Bone marrow (tissue), 2 donors: ENCODE results near the gene HINFP.
A peak's percentile ranks its signal among the peaks of the same experiment; 100 is the strongest.
"Not testable (repeated sequence)": the region's sequence is repeated elsewhere in the genome, so short reads cannot be mapped to it uniquely, and the experiment has no call there.

ENCODE experiments used
- DNase-seq, 2 donors: peaks; one replicate each; lab custom pipeline; 2025; lab: John Stamatoyannopoulos, UW

Gene HINFP

DNA sequence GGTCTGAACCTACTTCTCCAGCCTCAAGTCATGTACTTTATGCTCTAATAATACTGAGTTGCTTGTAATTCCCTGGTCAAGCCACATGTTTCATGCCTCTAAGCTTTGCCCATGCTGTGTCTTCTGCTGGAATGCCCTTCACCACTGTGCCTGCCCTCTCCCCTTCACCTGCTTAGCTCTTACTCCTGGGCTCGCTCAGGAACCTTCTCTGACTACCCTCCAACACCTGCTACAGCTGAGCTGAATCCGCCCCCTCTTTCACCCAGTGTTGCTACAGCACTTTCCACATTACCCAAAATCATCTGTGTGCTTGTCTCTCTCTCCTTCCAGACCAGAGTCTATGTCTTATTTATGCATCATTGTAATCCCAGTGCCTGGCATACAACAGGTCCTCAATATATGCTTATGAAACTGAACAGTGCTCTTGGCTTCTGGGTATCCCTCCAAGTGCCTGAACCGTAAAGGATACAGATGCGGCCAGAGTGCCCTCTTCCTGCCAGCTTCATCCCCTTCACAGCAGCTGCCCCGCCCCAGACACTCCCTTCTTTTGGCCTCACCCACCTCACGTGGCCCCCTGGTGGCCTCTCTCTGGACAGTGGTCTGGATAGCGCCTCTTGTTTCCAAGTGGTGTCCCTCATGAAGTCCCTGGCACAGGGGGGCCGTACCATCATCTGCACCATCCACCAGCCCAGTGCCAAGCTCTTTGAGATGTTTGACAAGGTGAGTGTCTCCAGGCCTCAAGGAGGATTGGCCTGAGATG lies 34.5 kb downstream of the HINFP start:
- no peak for DNase-seq

DNA sequence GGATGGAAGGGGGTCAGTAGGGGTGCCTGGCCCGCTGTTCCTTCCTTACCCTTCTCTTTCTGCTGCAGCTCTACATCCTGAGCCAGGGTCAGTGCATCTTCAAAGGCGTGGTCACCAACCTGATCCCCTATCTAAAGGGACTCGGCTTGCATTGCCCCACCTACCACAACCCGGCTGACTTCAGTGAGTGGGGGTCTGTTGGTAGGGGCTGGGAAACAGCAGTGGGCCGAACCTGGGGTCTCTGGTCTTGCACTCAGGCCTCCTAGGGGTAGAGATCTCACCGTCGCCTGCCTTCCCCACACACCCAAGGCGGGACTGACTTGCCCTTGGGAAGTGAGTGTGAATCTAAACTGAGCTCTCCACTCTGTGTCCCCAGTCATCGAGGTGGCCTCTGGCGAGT lies 35.1 kb downstream of the HINFP start:
- no peak for DNase-seq

DNA sequence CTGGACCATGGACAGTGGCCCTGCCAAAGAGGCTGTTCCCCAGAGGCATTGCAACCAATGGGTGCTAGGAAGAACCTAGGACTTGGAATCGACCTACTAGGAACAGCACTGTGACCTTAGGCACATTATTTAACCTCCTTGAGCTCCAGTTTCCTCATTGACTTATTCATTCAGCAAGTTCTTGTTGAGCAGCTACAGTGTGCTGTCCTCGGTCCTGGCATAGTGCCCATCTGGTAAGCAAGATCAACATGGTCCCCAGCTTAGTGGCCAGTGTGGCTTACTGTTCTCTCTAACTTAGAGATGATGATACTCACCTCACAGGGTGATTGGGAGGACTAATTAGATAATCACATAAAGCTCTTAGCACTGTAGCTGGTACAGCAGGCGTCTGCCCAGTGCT lies 35.7 kb downstream of the HINFP start:
- no peak for DNase-seq

DNA sequence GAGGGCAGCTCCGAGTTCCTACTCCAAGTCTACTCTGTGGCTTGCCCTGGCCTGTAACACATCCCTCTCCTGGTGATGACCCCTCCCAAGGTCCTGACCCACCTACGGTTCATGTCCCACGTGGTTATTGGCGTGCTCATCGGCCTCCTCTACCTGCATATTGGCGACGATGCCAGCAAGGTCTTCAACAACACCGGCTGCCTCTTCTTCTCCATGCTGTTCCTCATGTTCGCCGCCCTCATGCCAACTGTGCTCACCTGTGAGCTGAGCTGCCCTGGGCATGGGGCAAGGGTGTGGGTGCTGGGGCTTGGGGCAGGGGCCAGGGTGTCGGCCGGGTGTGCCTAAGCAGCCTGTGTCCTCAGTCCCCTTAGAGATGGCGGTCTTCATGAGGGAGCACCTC lies 37.1 kb downstream of the HINFP start:
- no peak for DNase-seq

DNA sequence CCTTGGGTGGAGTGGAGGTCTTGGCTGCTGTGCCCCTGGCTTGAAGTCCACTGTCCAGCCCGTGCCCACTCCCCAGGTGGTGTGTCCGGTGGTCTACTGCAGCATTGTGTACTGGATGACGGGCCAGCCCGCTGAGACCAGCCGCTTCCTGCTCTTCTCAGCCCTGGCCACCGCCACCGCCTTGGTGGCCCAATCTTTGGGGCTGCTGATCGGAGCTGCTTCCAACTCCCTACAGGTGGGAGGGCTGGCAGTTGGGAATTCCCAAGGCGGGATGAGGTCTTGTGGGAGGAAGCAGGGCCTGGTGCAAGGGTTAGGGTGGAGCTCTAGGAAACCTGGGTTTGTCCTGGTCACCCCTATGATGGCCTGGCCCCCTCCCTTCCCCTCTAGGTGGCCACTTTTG lies 38.8 kb downstream of the HINFP start:
- DNase-seq, result no peak

DNA sequence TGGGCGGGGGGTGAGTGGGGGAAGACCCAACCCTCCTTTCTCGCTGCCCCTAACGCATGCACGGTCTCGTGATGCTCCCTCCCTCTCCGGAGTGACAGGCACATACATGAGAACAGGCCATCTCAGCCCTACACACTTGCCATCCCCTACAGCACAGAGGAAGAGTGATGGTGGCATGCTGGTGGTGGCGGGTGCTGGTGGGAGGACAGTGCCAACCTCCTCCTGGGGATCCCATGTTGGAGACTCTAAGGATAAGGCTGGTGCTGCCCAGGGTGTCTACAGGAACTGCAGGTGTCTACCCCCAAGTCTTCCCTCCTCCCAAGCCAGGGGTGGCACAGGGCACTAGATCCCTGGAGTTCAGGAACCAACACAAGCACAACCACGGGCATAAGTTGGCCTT lies 40.5 kb downstream of the HINFP start:
- DNase-seq, result no peak

DNA sequence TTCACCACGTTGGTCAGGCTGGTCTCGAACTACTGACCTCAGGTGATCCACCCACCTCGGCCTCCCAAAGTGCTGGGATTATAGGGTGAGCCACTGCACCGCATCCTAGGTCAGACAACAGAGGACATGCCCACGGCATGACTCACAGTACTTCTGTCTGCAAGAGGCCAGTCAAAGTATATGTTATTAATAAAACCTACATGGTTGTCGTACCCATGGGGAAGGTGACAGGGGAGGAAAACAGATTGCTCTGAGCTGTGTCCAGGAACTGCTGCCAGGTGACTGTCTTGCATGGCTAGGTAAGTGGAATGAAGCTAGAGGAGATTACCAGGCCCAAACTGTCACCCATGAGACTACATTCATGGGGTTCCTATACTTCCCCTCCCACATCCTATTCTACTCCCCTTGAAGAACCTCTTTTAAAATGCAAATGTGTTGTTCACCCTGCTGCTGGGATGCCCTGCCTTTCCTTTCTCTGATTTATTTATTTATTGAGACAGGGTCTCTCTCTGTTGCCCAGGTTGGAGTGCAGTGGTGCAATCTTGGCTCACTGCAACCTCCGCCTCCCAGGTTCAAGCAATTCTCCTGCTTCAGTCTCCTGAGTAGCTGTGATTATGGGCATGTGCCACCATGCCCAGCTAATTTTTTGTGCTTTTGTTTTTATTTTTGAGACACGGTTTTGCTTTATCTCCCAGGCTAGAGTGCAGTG lies 45.1 kb downstream of the HINFP start:
- no peak for DNase-seq

DNA sequence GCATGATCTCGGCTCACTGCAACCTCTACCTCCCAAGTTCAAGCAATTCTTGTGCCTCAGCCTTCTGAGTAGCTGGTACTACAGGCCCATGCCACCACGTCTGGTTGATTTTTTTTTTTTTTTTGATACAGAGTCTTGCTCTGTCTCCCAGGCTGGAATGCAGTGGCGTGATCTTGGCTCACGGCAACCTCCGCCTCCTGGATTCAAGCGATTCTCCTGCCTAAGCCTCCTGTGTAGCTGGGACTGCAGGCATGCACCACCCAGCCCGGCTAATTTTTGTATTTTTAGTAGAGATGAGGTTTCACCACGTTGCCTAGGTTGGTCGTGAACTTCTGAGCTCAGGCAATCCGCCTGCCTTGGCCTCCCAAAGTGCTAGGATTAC lies 45.7 kb downstream of the HINFP start:
- DNase-seq, result not testable (repeated sequence)

DNA sequence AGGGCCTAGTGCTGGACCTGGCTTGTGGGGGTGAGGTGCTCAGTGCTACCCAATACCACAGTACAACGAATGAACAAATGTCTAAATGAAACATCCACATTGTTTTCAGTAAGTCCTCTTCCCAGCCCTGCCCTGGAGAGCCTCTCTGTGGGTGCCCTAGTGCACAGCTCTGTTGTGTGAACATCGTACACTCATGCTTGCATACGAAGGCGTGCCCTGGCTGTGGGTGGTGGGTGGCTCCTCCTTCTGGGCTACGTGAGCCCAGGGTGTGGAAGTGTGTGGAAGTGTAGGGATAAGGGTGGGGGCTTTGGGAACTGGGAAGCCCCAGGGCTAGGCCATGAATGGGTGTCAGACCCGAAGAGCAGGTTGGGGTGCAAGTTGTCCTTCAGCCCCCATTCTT lies 46.6 kb downstream of the HINFP start:
- no peak for DNase-seq

DNA sequence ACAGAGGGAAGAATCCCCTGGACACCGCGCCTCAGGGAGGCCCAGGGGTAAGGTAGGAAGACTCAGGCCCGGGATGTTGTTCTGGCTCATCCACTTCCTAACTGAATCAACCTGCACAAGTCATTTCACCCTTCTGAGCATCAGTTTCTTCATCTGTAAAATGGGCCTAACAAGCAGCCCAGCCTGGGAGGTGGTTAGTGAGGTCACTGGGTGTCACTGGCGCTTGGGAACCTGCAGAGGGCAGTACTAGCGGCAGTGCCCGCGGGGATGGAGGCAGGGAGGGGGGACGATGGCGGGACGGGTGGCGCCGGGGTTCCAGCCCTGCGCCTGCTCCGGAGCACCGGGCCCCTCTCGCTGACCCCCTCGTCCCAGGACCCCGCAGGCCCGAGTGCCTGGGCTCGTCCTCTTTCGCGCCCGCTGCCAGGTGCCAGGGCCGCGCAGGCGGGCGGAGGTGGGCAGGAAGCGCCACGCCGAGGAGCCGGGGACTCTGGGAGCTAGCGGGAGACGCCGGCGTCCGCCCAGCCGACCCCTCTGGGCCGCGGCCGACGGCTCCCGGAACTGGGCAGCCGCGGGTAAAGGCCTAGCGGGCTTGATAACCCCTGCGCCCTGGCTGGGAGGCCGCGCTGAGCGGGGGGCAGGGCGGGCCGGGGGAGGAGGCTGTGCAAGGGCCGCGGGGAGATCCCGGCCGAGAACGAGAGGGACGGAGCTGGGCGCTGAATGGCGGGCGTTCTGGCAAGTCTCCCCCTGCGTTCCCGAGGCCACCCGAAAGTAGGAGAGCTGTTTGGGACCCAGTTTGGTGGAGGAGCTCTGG lies 47.3 kb downstream of the HINFP start, which contains the start of gene NLRX1:
Gene NLRX1, plus strand, starts transcription at position 255 of the 811 bp plus-strand sequence. CDS start 2,679 bp downstream, outside the sequence.
- peak; percentile 67 to 88 for DNase-seq

DNA sequence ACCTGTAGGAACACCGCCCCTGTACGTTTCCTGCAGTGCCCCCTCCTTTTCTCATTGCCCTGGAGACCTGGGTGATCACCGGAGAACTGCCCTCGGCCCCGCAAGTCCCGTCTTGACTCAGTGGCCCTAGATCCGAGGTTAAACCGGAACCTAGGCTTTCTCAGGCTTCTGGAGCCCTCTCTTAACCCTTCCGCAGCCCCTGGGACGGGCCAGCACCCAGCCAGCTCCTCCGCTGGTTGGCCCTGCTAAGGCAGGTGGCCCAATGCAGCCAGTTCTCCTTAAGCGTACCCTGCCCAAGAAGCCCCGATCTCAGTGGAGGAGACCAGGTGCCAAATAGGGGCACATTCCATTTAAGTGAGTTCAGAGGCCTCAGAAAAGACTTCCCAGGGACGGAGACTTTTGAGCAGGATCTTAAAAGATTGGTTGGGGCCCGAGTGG lies 47.9 kb downstream of the HINFP start:
- peak in 1 of 2 donors; percentile 19 for DNase-seq

DNA sequence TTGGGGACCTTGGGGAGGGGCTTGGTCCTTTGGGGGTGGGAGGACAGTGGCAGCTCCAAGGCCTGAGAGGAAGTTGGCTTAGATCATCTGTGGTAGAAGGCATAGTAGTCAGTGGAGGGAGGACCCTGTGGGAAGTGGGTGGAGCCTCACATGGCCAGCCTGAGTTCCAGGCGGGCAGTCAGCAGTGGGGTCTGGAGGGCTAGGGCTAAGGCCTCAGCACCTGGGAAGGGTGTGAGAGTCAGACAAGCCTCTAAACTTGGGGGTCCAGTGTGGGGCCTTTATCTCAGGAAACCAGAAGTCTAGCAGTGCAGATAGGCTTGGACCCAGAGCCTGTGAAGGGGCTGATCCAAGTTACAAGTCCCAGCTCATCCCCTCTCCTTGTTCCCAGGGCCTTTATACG lies 51.1 kb downstream of the HINFP start:
- DNase-seq, result peak in 1 of 2 donors; percentile 20

DNA sequence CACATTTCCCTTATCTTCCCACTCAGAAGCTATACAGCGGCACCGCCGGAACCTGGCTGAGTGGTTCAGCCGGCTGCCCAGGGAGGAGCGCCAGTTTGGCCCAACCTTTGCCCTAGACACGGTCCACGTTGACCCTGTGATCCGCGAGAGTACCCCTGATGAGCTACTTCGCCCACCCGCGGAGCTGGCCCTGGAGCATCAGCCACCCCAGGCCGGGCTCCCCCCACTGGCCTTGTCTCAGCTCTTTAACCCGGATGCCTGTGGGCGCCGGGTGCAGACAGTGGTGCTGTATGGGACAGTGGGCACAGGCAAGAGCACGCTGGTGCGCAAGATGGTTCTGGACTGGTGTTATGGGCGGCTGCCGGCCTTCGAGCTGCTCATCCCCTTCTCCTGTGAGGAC lies 52.1 kb downstream of the HINFP start:
- no peak for DNase-seq

DNA sequence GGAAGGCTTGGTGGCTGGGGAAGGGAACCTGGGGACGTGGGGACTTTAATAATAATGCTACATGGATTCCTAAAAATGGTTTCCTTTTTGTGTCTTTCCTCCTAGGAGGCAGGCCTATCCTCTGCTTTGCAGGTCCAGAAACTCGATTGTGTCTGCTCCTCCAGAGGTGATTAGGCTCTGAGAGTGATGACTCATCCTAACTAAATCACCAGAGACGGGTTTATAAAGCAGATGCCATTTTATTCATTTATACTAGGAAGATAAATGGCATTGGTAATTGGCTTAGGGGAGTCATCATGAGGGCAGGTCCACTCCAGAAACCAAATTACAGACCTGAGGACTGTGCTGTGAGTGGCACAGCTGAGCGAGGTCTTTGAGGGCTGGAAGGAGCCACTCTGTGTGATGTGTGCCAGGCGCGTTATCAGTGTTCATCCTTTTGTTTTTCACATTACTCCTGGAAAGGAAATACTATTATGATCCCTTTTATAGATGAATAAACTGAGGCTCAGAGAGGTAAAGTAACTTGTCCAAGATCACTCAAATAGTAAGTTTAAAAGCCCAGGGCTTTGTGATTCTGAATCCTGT lies 54.2 kb downstream of the HINFP start:
- DNase-seq, result no peak

DNA sequence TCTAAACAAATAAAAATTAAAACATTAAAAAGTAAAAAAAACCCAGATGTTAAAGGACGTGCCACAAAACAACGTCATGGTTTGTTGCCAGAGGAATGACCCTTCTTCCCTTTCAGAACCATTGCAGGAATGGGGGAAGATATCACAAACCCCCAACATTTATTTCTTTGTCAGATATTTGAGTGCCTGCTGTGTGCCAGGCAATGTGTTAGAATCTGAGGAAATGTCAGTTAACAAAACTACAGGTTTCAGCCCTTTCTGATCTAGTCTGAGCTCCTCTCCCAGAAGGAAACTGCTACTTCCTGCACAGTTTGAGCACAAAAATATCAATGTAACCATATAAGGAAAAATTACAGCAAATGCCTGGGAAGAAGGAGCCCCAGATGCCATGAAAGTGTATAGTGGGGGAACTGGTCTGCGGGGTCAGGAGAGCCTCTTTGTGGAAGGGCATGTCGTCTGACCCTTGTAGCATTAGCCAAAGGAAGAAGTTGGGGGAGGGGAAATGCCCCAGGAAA lies 56.8 kb downstream of the HINFP start:
- peak in 1 of 2 donors; percentile 8 for DNase-seq

DNA sequence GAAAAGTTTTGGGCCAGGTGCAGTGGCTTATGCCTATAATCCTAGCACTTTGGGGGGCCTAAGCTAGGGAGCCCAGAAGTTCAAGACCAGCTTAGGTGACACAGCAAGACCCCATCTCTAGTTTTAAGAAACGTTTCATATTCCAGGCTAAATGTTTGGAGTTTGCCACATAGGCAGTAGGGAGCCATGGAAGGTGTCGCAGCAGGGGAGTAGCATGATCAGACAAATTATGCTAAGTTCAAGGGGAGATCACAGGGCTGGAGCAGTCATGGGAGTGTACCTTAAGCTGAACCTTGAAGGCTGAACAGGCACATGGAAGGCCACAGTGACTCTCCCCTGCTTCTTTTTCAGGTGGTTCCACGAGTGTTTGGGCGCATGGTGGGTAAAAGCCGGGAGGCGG lies 58.0 kb downstream of the HINFP start:
- DNase-seq, result no peak

DNA sequence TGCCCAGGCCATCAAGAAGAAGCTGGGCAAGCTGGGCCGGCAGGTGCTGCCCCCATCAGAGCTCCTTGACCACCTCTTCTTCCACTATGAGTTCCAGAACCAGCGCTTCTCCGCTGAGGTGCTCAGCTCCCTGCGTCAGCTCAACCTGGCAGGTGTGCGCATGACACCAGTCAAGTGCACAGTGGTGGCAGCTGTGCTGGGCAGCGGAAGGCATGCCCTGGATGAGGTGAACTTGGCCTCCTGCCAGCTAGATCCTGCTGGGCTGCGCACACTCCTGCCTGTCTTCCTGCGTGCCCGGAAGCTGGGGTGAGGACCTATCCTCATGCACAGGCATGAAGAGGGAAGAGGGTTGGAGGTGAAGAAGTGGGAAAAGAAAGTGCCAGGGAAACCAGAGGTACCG lies 58.6 kb downstream of the HINFP start:
- no peak for DNase-seq

DNA sequence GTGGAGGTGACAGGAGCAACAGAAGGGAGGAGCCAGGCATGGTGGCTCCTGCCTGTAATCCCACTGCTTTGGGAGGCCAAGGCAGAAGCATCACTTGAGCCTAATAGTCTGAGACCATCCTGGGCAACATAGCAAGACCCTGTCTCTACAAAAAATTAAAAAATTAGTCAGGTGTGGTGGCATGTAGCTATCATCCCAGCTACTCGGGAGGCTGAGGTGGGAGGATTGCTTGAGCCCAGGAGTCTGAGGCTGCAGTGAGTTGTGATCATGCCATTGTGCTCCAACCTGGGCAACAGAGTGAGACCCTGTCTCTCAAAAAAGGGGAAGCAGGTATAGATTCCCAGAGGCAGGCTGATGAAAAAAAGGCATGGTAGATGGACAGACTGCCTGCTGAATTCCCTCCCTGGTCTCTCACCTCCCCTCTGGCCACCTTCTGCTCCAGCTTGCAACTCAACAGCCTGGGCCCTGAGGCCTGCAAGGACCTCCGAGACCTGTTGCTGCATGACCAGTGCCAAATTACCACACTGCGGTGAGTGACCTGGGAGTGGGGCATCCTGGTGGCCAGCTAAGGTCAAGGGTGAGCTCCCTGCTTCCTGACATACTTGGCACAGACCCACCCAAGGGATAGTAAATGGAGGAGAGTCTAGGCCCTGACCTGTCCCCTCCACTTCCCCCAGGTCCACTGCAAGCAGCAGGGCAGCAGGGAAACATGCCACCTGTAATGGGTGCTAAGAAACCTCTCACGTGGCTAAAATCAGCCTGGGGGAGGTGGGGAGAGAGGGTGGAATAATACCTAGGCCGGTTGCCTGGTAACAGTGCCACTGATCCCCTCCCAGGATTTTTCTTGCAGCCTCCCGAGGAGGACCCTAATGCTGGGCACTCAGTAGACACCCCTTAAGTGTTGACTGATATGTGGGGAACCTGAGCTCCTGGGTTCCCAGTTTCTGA lies 59.6 kb downstream of the HINFP start:
- no peak for DNase-seq

DNA sequence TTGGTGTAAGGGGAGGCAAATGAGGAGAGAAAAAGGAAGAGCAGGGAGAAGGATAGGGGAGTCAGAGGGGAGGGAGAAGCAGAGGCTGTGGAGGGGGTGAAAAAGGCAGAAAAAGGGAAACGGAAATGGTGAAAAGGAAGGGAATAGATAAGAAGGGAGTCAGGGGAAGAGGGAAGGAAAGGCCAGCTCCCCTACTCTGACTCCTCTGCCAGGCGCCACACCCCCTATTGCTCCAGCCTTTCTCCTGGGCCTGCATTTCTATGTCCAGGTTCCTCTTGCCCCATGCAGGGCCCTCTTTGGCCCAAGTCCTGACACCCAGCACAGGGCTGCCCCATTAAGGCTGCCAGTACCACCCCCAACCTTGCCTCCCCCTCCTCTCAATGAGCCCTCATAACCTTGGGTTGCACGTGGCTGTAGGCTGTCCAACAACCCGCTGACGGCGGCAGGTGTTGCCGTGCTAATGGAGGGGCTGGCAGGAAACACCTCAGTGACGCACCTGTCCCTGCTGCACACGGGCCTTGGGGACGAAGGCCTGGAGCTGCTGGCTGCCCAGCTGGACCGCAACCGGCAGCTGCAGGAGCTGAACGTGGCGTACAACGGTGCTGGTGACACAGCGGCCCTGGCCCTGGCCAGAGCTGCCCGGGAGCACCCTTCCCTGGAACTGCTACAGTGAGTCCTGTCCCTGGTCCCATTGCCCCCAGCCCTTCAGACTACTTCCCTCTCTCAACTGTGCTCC lies 60.5 kb downstream of the HINFP start:
- DNase-seq, result no peak

DNA sequence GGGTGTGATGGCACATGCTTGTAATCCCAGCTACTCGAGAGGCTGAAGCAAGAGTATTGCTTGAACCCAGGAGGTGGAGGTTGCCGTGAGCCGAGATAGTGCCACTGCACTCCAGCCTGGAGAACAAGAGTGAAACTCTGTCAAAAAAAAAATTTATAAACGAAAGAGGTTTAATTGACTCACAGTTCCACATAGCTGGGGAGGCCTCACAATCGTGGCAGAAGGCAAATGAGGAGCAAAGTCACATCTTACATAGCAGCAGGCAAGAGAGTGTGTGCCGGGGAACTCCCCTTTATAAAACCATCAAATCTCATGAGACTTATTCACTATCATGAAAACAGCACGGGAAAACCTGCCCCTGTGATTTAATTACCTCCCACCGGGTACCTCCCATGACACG lies 63.0 kb downstream of the HINFP start:
- DNase-seq, result not testable (repeated sequence)
